Posterior vena cava (tissue), 2 donors: Measurements from ENCODE around the gene GAL3ST3. TPM values are rescaled to one million over a fixed set of nuclear protein-coding genes. Genes with fewer than 3 reads are reported as not detected.

Experiments used
- DNase-seq: peaks from one replicate; pipeline ENCODE4 v3.0.0-alpha.2; 2020; ENCODE audit warnings: low spot score
- intact Hi-C, 2 donors: fragments of 100-400 bp; cut with DNase I; formaldehyde crosslinking; loops; one replicate each; pipeline versions ENCODE4 v1.14.1 to v1.14.2; 2022 to 2023
- total RNA-seq, 2 donors: library from RNA; stranded (reverse); fragmentation: NEBNext Ultra II Directional; extraction: Animal tissue kit (Norgen Biotek cat#: 25700); gene quantifications; one replicate each; pipeline ENCODE4 v1.2.1, GENCODE V29; 2021
- donor health status: DM: yes; HTN: yes; CAD: no.
- donor health status: DM: yes; HTN: yes; CAD: no.

The GAL3ST3 gene
- total RNA-seq, 2 donors from 2014 or later = 0.74 to 1.2 TPM

DNA sequence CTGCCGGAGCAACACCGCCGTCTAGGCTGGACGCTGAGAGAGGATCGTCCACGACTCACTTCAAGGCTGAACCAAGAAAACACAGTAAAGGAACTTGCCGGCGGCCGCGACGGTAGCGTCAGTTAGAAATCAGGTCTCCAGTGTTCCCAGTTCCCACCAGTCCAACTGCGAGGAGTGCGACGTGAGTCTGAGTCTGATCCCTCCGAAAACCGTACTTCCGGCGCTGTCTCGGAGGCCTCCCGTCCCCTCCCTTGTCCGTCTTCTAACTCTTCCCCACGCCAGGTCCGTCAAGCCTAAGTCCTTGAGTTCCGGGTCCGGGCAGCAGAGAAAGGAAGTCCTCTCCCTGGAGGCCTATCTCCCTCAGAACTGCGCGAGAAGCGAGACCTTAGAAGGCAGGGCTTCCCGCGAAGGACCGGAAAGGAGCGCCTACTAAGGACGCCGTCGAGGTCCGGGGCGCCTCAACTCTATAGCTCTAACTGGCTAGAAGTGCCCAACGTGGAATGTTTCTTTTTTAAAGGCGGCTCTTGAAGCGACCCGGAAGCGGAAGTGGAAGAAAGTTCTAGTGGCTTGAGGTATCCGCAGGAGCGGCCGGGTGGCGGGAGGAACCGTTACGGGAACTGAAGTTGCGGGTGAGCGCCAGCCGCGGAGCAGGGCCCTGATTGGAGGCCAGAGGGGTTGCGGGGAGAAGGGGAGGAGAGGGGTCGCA, 46.9 kb downstream of the GAL3ST3 start, which contains the start of the genes BANF1 and EIF1AD:
Gene BANF1 (plus strand): TSS at position 562 of the 706 bp plus-strand sequence. CDS start 748 bp downstream, outside the sequence.
Gene EIF1AD (minus strand): TSS at position 216 of the 706 bp plus-strand sequence. CDS start 1,768 bp downstream, outside the sequence.
- peak; percentile 98 for DNase-seq
- intact Hi-C loops = no loop called here

DNA sequence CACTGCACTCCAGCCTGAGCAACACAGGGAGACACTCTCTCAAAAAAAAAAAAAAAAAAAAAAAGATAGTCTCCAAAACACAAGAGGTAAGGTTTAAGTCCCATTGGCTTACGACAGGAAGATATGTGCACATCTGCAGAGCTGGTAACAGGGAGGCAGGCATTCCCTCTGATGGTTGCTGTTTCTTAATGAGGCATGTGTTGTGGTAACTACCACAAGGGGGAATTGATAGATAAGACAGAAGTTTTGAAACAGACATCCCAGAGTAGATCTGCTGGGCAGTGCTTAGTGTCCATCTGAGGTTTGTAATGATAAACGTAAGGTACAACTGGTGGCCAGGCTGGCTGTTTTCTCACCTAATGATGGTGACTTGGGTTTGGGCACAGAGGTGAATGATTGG, 51.7 kb downstream of the GAL3ST3 start:
- intact Hi-C loops = loop anchor here in 1 of 2 donors (10.0 kb wide), 1 partner anchor 362 kb away; the partner anchor contains the start of gene SIPA1
- no peak for DNase-seq

DNA sequence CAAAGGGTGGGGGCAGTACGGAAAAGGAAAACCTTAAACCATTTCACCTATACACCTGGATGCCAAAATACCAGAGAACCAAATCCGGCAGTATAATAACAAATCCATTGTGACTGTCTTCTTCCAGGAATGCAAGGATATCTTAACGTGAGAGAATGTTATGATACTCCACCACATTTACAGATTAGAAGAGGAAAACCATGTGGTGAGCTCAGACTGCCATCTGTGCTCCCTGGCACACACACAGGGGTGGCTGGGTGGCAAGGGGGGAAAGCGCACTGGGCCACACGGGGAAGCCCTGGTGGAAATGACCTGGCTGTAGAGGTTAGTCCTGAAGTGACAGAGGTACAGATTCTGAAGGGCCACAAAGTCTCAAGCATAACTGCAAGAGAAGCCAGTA, 56.9 kb downstream of the GAL3ST3 start:
- DNase-seq = peak; percentile 24
- intact Hi-C loops = loop anchor here in 1 of 2 donors (10.0 kb wide), 1 partner anchor 357 kb away; the partner anchor contains the start of gene SIPA1

Other genes with a start within 250 kb of the GAL3ST3 start
- gene SNX32, start 215.2 kb downstream of the GAL3ST3 start, total RNA-seq = under 1 TPM; 0.52 to 0.65 TPM
- gene CFL1, start 191.0 kb downstream of the GAL3ST3 start, total RNA-seq = 100 to 1,000 TPM; 697 to 707 TPM
- gene MUS81, start 188.7 kb downstream of the GAL3ST3 start, total RNA-seq = 10 to 100 TPM; 41.8 to 48.2 TPM
- gene EFEMP2, start 176.4 kb downstream of the GAL3ST3 start, total RNA-seq = 100 to 1,000 TPM; 111 to 131 TPM
- 1 to 10 TPM; 1.4 to 1.8 TPM for gene CTSW, start 169.3 kb downstream of the GAL3ST3 start, total RNA-seq
- 10 to 100 TPM; 39.7 to 40.8 TPM for gene FIBP, start 160.7 kb downstream of the GAL3ST3 start, total RNA-seq
- gene CCDC85B, start 158.5 kb downstream of the GAL3ST3 start, total RNA-seq = 10 to 100 TPM; 31.8 to 36.7 TPM
- 10 to 100 TPM in 1 of 2 donors, 1 to 10 TPM in 1; 7.4 to 38.7 TPM for gene FOSL1, start 148.8 kb downstream of the GAL3ST3 start, total RNA-seq
- gene C11orf68, start 130.1 kb downstream of the GAL3ST3 start, total RNA-seq = 10 to 100 TPM; 35.7 to 36.0 TPM
- 10 to 100 TPM; 76.0 to 92.2 TPM for gene DRAP1, start 129.7 kb downstream of the GAL3ST3 start, total RNA-seq
- not detected for gene TSGA10IP, start 103.7 kb downstream of the GAL3ST3 start, total RNA-seq
- 10 to 100 TPM; 41.1 to 46.2 TPM for gene SART1, start 87.4 kb downstream of the GAL3ST3 start, total RNA-seq
- 10 to 100 TPM; 24.8 to 24.9 TPM for gene EIF1AD, start 47.0 kb downstream of the GAL3ST3 start, total RNA-seq
- 100 to 1,000 TPM; 115 to 119 TPM for gene BANF1, start 46.7 kb downstream of the GAL3ST3 start, total RNA-seq
- under 1 TPM in 1 of 2 donors, not detected in 1; 0.56 TPM for gene CST6, start 37.2 kb downstream of the GAL3ST3 start, total RNA-seq
- gene CATSPER1, start 22.7 kb downstream of the GAL3ST3 start, total RNA-seq = 1 to 10 TPM in 1 of 2 donors, under 1 TPM in 1; 0.24 to 1.1 TPM
- 100 to 1,000 TPM; 117 to 140 TPM for gene SF3B2, start 3.2 kb upstream of the GAL3ST3 start, total RNA-seq
- 10 to 100 TPM; 65.1 to 84.1 TPM for gene PACS1, start 21.1 kb upstream of the GAL3ST3 start, total RNA-seq
- gene KLC2, start 208.5 kb upstream of the GAL3ST3 start, total RNA-seq = 10 to 100 TPM; 30.1 to 41.3 TPM
- gene RAB1B, start 219.5 kb upstream of the GAL3ST3 start, total RNA-seq = 100 to 1,000 TPM; 102 to 112 TPM
- not detected for gene CNIH2, start 229.0 kb upstream of the GAL3ST3 start, total RNA-seq
- gene YIF1A, start 240.0 kb upstream of the GAL3ST3 start, total RNA-seq = 10 to 100 TPM; 63.9 to 73.6 TPM
- gene TMEM151A, start 242.7 kb upstream of the GAL3ST3 start, total RNA-seq = not detected